HG03159 (cell line): ENCODE data around the gene HIP1R.

Experiments
- ATAC-seq: cut with Tn5 transposase; IDR thresholded peaks from one replicate; pipeline ENCODE4 v1.9.1; 2021; ENCODE audit warnings: mild to moderate bottlenecking, moderate library complexity; ENCODE audit not compliant: unreplicated experiment

The HIP1R gene

DNA sequence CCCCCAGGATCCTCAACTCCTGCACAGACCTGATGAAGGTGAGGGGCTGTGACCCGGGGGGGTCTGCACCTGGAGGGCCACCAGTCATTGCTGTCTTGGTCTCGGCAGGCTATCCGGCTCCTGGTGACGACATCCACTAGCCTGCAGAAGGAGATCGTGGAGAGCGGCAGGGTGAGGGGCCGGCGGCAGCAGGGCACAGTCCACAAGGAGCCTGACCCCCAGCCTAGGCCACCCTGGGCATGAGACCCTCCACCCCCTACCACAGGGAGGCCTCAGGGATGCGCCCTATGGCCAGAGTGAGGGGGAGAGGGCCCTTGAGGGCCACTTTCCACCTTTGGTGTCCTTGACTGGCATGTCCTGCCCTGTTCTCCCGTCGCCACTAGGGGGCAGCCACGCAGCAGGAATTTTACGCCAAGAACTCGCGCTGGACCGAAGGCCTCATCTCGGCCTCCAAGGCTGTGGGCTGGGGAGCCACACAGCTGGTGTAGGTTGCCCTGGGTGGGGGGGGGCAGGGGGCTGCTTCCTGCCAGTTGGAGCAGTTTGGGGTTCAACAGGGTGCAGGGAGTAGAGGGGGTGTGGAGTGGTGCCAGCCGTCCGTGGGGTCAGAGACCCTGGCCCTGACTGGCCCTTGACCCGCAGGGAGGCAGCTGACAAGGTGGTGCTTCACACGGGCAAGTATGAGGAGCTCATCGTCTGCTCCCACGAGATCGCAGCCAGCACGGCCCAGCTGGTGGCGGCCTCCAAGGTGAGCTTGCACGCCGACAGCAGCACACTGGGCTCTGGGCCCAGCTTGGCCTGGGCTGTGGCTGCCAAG, 25.0 kb downstream of the HIP1R start:
- no peak for ATAC-seq

DNA sequence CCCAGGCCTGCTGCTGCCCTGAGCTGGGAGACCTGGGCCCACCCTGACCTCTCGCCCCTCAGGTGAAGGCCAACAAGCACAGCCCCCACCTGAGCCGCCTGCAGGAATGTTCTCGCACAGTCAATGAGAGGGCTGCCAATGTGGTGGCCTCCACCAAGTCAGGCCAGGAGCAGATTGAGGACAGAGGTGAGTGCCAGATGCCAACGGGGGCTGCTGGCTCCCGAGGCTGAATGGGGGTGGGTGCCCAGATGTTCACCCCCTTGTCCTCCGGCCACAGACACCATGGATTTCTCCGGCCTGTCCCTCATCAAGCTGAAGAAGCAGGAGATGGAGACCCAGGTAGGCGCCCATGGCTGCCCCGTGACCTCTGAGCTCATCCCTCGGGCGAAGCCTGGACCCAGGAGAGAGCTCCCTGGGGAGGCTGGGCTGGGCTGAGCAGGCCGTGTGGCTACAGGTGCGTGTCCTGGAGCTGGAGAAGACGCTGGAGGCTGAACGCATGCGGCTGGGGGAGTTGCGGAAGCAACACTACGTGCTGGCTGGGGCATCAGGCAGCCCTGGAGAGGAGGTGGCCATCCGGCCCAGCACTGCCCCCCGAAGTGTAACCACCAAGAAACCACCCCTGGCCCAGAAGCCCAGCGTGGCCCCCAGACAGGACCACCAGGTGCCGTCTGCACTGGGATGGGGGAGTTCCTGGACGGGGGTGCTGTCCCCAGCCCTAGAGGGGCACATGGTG, 25.8 kb downstream of the HIP1R start:
- ATAC-seq: no peak

DNA sequence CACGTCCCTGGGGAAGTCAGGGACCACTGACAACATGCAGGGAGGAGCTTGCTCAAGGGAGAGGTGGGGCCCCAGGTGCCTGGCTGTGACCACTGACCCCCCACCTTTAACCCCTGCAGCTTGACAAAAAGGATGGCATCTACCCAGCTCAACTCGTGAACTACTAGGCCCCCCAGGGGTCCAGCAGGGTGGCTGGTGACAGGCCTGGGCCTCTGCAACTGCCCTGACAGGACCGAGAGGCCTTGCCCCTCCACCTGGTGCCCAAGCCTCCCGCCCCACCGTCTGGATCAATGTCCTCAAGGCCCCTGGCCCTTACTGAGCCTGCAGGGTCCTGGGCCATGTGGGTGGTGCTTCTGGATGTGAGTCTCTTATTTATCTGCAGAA, 26.3 kb downstream of the HIP1R start:
- no peak for ATAC-seq

DNA sequence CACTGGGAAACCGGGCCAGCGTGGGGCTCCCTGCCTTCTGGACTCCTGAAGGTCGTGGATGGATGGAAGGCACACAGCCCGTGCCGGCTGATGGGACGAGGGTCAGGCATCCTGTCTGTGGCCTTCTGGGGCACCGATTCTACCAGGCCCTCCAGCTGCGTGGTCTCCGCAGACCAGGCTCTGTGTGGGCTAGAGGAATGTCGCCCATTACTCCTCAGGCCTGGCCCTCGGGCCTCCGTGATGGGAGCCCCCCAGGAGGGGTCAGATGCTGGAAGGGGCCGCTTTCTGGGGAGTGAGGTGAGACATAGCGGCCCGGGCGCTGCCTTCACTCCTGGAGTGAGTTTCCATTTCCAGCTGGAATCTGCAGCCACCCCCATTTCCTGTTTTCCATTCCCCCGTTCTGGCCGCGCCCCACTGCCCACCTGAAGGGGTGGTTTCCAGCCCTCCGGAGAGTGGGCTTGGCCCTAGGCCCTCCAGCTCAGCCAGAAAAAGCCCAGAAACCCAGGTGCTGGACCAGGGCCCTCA, 26.9 kb downstream of the HIP1R start:
- ATAC-seq: no peak

DNA sequence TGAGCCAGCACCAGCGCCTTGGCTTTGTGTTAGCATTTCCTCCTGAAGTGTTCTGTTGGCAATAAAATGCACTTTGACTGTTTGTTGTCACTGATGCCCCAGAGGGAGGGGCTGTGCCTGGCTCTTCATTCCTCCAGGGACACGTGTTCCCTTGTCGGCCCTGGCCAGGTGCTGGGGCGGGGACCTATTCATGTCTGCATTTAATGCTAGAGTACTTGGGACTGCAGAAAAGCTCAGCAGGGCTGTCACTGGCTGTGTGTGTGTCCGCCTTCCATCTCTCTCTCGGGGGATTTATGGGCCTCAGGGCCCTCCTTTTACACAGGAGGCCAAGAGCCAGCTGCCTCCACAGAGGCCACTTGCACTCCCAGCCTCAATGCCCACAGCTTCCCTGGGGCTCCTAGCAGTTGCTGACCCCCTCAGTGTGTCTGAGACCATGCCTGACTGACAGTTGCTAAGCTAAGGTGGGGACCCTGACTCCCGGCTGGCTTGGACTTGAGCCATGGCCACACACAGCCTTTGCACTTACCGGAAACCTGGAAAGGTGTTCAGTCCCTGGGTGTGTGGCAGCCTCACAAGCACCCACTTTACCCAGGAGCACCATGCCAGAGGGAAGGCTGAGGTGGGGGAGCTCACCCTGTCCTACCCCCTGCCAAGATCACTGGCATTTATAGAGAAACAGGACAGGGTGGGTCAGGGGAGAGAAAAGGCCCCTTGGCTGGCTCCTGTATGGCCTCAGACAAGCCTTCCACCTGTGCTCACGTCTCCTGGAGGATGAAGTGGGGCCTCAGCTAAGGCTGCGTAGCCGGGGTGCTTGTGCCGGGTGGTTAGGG, 27.8 kb downstream of the HIP1R start:
- no peak for ATAC-seq

DNA sequence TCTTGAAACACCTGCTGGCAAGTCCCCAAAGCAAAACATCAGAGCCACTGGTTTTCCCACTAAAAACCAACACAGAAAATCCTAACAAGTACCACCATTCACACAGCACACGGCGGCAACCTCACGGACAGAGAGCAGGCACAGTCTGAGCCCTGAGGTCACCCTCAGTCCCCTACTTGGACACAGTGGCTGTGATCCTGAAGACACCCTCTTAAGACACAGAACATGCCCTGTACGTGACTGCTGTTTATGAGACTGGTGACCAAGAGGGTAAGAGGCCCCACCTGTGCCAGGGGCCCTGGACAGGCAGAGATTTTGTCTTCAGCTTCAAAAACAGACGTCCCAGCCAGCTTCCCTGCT, 29.6 kb downstream of the HIP1R start:
- ATAC-seq: no peak

DNA sequence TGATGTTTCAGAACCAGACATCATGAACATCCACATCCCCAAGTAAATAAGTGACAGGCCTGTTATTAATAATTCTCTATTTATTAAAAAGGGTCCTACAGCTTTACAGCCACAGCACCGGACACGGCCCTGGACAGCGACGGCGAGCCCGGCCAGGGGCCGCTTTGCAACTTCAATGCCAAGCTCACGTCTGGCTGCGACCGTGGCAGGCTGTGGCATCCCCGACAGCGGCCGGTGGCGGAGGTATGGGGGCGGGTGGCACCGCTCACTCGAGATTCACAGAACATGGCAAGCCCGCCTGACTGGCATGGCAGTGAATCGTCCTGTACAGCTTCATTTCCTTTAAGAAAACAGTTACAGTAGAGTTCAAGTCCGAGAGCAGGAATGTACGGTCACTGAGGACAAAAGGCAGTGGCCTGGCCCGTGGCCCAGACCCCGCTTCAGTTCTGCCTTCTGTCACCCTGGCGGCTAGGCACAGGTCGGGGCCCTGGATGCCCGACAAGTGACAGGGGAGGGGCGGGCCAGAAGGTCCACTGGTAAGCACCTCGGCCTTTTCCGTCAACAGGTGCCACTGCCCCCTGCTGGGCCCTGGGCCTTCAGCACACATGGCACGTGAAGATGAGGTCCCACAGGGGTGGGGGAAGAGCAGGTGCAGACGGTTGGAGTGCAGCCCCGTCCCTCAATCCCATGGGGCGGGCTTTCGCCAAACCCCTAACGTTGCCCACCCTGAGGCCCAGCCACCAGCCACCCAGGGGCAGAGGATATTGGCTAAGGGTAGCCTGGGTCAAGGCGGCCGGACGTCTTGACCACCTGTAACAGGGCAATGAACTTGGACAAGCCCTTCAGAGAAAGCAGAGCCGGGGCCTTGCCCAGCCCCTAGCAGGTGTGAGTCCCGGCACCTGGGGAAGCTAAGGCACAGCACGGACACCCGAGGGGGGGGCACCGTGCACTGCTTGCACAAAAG, 30.3 kb downstream of the HIP1R start:
- ATAC-seq: no peak

DNA sequence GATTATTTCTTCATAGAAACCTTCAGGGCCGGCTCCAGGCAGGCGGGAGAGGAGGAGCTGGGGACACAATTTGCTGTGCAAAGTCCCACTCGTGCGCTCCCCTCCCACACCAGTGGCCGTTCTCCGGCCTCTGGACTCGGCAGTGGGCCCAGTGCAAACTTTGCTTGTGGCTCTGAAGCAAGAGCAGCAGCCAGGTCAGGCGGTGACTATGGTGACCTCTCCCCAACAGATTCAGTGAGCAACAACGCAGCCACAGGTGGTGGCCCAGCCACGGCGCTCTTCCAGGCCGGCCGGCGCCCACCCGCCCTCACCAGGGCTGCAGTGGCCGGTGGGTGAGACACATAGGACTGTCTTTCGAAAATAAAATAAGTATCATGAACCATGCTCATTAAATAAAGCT, 31.1 kb downstream of the HIP1R start:
- ATAC-seq: no peak

DNA sequence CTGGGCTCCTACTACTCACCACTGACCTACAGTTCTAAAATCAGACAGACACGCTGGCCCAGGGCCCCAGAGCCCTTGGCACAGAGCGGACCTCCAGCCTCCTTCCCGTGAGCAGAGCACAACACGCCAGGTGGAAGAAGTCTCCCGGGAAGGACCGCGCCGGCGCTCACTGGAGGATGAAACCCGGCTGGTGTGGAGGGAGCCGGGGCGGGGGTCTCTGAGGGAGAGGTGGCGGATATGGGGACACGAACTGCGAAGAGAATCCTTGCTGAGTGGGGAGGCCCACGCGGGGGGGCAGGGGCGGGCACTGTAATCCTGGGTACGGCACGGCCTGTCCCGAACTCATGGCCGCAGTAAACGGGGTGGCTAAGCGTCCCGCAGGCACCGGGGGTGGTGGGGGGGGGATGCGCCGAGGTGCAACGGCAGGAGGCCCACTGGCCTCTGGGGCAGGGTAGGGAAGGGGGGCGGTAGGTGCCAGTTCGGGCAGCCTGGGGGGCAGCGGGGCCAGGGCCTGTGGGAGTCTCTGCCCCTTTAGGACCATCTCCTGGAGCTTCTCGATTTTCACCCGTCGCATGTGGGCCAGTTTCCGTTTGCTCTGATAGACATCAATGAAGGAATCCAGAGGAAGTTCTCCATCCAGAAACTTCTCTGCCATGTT, 31.8 kb downstream of the HIP1R start:
- ATAC-seq: no peak

DNA sequence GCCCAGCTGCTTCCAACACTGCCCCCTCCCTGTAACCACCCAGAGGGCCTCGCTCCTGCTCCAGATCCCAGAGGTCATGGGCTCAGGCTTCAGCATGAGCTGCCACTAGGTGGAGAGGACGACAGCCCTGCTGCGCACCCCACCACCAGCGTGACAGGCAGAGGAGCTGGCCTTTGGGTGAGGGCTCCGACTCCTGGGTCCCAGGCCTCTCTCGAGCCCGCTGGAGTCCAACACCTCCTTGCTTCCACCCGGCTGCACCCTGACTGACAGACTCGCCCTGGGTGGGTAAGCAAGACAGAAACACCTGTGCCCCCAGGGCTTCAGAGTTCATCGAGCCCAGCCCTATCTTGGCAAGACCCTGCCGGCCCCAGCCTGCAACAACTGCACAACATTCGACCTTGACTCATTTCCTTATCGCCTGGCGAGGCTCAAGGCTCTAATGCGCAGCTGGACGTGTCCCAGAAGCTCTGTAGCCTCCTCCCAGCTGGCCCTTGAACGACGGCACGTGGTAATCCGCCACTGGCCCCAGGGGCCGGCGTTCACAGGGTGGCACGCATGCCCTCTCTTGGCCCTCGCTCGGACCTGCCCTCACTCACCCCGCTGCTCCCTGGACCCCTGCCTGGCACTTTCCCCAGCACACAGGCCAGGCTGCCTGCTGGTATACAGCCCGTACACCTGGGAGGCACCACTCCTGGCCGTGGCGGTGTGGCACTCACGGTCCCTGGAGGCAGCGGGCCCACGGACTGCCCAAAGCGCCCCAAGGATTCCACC, 32.6 kb downstream of the HIP1R start:
- no peak for ATAC-seq

DNA sequence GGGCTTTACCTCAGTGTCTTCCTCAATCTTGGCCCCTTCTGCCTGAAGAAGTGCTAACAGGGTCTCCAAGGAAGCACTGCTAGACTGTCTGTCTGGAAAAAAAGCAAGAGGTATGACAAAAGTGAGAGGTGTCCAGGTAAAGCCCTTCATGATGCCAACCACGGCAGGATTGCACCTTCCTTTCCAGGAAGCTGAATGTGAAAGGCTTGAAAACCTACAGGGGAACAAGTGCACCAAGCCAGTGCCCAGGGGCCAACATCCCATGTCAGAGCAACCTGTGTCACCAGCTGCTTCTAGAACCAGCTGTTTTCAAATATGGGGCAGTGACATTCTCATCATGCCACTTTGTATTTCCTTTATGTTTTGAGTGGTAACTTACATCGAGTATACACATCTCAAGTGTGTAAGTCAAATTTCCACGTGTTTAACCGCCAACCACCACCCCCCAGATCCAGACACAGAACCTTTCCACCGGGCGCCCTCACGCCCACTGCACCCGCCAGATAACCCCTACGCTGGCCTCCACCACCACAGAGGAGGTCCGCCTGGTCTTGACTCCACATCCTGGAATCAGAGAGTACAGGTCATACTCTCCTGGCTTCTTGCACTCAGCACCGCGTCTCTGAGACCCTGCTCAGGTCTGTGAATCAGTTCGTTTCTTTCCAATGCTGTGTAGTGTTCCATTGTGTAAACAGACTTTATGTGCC, 33.4 kb downstream of the HIP1R start:
- ATAC-seq: no peak

DNA sequence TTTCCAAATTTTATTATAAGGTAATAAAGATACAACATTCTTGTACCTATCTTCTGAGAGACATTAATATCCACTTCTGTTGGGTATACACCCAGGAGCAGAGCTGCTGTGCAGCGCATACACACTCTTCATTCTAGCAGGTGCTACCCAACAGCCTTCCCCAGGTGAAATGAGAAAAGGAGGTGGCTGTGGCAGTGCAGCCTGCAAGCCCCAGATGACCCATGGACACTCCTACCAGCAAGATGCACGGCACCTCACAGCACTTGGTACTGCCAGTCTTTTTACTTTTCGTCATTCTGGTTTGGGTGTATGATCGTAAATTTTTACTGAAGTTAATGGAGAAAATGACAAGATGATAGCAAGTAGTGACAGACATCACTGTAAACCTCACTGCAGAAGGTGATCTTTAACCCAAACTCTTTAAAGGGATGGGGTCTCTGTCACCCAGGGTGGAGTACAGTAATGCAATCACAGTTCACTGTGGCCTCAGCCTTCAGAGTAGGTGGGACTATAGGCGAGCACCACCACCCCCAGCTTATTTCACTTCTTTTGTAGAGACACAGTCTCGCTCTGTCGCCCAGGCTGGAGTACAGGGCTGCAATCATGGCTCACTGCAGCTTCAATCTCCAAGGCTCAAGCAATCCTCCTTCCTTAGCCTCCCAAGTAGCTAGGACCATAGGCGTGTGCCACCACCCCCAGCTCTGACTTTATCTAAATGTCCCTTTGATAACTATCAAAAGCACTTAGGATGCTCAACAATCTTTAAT, 34.1 kb downstream of the HIP1R start:
- ATAC-seq: no peak

DNA sequence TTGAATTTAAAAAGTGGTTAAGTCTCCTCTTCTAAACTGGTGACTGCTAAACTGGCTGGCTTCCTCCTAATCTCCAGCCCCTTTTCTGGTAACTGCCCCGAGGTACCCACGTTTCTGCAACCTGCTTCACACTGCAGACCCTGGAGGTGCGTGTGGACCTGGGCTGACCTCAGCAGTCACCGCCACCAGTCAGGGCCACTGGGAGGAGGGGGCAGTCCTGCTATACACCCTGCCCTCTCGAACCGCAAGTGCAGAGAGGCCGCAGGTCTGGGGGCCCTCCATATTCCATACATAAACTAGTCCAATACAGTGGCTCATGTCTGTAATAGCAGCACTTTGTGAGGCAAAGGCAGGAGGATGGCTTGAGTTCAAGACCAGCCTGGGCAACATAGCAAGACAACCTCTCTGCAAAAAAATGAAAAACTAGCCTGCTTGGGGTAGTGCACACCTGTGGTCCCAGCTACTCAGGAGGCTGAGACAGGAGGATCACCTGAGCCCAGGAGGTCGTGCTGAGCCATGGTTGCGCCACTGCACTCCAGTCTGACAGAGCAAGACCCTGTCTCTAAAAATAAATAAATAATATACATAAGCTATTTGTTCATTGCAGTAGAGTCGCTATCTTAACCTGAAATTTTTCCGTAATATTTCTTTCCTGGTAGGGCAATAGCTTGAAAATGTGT, 35.0 kb downstream of the HIP1R start:
- no peak for ATAC-seq

DNA sequence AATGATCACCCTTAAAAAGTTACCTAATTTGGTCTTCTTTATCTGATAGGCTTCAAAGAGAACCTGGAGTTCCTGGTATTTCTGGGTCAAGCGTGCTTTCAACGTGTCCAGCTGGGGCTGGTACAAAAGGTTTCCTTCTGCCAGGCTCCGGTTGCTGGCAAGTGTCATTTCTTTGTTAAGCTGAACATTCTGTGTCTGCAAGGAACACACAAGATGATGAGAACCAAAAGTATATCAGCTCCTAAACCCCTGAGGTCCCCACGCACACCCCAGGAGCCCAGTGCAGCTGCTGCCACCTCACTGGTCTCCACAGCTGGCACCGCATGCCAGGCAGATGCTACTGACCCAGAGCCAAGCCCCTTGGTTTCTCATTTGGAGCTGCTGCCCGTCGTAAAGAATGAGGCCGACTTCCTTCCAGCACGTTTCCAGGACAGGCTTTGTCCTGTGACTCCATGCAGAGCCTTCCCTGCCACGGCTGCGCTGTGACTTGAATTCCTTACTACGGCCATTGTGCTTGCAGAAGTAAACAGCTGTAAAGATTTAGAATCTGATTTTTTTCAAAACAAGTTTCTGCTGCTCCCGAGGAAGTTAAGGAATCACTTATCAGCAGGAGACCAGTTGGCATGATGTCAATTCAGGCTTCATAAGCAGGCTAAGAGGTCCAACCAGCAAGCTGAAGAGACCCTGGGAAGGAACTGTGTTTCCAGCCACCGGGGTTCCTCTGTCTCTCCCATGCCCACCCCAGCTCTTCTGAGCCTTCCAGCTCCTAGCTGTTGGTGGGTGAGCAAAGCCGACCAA, 35.8 kb downstream of the HIP1R start:
- no peak for ATAC-seq

DNA sequence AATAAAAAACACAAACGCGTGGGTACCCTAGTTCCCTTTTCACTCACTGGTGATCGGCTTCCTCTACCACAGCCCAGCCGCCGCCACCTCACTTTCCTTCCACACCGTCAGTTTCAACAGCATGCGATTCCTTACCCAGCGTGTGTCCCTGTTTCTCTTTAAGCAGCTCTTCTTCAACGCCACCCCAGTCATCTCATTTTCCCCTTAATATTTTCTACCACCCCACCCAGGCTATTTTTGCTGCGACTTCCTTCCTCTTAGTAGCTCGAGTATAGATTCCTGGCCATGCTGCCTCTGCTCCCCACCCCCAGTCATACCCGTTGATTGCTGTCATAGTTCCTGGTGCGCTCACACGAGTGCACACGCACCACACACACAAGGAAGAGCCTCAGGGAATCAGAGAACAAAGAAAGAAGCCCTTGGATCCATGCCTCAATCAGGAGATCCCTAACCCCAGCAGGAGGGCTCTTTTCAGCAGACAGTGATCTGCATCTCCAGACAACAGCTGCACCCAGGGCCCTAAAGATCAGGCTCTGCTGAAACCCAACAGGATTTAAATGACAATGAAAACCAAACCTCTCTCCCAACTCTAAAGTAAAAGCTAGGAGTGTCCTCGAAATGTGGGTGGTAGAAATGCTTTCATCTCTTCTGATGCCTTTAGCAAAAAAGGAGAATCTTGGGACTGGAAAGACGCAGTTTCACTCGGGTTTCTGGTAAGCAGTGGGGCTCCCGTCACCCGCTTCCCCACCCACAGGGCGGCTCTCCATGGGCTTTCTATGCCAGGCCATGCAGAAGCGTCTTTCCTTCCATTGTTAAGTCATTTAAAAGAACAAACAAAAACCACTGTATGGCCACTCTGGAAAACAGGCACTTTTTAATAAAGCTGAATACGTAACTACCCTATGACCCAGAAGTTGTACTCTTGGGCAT, 36.9 kb downstream of the HIP1R start:
- no peak for ATAC-seq
